GM12872 (cell line): ENCODE data around the gene ANKRD34A.

Source experiments
- CTCF ChIP-seq: IDR thresholded peaks from 3 replicates; pipeline ENCODE4 v1.5.1; 2011; ENCODE audit warnings: low read depth, mild to moderate bottlenecking, low read length, moderate library complexity; ENCODE audit not compliant: insufficient read depth

Gene ANKRD34A

GRCh38 chr1:145994391-145995120 lies 30.2 kb upstream of the ANKRD34A start:
- no peak for TF ChIP-seq CTCF

DNA sequence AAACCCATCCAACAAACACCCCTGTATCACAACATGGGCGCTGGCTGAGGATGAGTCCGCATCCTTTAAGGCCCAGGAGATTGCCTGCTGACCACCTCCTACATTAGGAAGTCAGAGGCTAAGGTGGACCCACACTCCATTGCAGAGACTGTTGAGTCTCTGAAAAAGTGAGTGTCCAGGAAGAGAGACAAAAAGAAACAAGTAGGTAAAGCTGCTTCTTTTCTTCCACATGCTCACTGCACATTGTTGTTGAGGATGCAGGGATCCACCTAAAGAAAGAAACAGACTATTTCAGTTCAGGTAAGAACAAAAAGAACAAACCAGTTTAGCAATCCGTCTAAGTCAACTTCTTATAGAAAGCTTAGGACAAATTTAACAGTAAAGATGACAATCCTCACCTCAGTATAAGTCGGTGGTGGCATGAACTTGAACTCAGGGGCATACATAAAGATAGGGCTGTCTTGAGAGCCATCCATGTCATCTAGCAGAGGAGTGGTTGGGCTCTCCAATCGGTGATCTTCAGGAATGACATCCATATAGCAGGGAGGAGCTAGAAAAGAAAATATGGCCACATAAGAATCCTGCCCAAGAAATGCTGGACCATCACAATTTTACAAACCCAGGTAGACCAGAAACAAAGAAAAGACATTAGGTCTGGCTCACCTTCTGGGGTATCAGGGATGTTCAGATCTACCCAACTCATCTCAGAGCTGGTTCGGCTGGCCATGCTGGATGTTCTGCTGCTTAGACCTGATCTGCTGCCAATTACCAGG lies 29.4 kb upstream of the ANKRD34A start:
- no peak for TF ChIP-seq CTCF

- TF ChIP-seq CTCF: no peak
Observed at GRCh38 chr1:145992958-145993617, 28.7 kb upstream of the ANKRD34A start.

DNA sequence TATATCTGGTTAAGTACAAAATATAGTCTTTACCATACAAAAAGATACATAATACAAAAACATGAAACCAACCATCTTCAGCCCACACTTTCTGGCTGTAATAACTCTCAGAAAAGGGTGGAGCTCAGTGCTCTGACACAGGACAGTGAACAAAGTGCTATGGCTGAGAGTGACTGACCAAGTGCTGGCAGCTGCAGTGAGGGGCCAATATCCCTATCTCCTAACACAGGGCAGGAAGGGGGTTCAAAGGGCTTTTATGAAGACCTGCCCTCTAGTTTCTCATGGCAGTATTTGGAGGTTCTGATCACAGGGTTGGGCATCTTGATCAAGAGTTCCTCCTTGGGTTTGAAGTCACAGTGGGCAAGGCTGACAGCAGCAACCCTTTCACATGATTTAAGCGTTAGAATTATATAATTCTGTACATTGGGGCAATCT lies 28.1 kb upstream of the ANKRD34A start:
- TF ChIP-seq CTCF: no peak

GRCh38 chr1:145991735-145992412 lies 27.5 kb upstream of the ANKRD34A start:
- no peak for TF ChIP-seq CTCF

DNA sequence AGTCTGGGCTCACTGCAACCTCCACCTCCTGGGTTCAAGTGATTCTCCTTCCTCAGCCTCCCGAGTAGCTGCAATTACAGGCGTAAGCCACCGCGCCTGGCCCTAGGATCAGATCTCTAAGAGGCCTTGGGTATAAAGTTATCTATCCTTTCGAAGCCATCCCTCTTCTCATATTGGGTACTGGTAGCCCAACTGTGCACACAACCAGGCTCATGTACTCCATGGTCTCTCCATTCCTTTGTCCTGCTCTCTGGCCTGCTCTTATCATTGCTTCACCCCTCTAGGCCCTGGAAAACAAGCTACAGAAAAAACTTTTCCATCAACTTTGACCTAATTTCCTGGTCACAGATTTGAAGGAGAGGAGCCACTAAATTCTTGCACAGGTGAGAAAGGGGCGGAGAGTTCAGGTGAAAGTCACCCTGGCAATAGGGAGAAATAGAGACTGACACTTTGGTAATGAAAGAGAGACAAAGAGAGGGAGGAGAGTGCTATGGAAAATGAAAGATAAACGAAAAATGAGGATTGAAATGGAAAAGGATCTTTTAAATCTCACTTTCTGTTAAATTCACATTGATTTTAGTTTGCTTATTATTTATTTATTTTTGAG lies 26.0 kb upstream of the ANKRD34A start:
- no peak for TF ChIP-seq CTCF
